ENCODE measurements around the gene APBB3.

GRCh38 chr5:140548300-140548688 is 16.1 kb downstream of the APBB3 start:
- TF ChIP-seq POLR2AphosphoS5 (IDR thresholded peaks at IDR 0.05; ENCODE audit: low read depth, low read length) (no peak), TAF1 (IDR thresholded peaks at IDR 0.05; ENCODE audit: borderline replicate concordance, insufficient read depth, low read length) (no peak), SIN3A (IDR thresholded peaks at IDR 0.05; ENCODE audit: borderline replicate concordance, insufficient read depth, low read length) (no peak), FOXP2 (optimal IDR thresholded peaks at IDR 0.05; ENCODE audit: borderline replicate concordance, extremely low read depth, extremely low read length, insufficient read depth) (no peak)
- TF ChIP-seq, protein P1, sequence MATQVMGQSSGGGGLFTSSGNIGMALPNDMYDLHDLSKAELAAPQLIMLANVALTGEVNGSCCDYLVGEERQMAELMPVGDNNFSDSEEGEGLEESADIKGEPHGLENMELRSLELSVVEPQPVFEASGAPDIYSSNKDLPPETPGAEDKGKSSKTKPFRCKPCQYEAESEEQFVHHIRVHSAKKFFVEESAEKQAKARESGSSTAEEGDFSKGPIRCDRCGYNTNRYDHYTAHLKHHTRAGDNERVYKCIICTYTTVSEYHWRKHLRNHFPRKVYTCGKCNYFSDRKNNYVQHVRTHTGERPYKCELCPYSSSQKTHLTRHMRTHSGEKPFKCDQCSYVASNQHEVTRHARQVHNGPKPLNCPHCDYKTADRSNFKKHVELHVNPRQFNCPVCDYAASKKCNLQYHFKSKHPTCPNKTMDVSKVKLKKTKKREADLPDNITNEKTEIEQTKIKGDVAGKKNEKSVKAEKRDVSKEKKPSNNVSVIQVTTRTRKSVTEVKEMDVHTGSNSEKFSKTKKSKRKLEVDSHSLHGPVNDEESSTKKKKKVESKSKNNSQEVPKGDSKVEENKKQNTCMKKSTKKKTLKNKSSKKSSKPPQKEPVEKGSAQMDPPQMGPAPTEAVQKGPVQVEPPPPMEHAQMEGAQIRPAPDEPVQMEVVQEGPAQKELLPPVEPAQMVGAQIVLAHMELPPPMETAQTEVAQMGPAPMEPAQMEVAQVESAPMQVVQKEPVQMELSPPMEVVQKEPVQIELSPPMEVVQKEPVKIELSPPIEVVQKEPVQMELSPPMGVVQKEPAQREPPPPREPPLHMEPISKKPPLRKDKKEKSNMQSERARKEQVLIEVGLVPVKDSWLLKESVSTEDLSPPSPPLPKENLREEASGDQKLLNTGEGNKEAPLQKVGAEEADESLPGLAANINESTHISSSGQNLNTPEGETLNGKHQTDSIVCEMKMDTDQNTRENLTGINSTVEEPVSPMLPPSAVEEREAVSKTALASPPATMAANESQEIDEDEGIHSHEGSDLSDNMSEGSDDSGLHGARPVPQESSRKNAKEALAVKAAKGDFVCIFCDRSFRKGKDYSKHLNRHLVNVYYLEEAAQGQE (IDR thresholded peaks at IDR 0.05; ENCODE audit: insufficient read depth in 1 of 2, low read depth in 2 of 2, low read length in 2 of 2), result no peak
